NT2/D1 (cell line): Measurements from ENCODE around the gene RIC8A.
"Not testable (repeated sequence)": the region's sequence is repeated elsewhere in the genome, so short reads cannot be mapped to it uniquely, and the experiment has no call there.

Source experiments
- DNase-seq: peaks from one replicate; pipeline ENCODE4 v3.0.0-alpha.2; 2011; ENCODE audit warnings: low read depth, low spot score
- H3K27me3 ChIP-seq: 2 replicates; pipeline ENCODE4 v1.6.0; 2011; ENCODE audit warnings: mild to moderate bottlenecking; ENCODE audit not compliant: insufficient read length, insufficient read depth
- H3K36me3 ChIP-seq: 2 replicates; pipeline ENCODE4 v1.6.1; 2011; ENCODE audit warnings: mild to moderate bottlenecking, low read length, mixed read lengths; ENCODE audit not compliant: insufficient read depth, insufficient read length
- H3K4me1 ChIP-seq: 2 replicates; pipeline ENCODE4 v1.5.1; 2011; ENCODE audit not compliant: insufficient read depth, insufficient read length
- H3K4me3 ChIP-seq: 2 replicates; pipeline ENCODE4 v1.5.1; 2011; ENCODE audit warnings: low read depth; ENCODE audit not compliant: insufficient read length
- H3K9ac ChIP-seq: 2 replicates; pipeline ENCODE4 v1.6.0; 2011; ENCODE audit warnings: low read depth; ENCODE audit not compliant: insufficient read length
- H3K9me3 ChIP-seq: 2 replicates; pipeline ENCODE4 v1.5.1; 2011; ENCODE audit warnings: mild to moderate bottlenecking, low read length; ENCODE audit not compliant: insufficient read depth
- SUZ12 ChIP-seq: IDR thresholded peaks from 2 replicates; pipeline ENCODE4 v1.6.1; 2011; ENCODE audit not compliant: insufficient read length, insufficient read depth; ENCODE audit errors: extremely low read depth
- YY1 ChIP-seq: IDR thresholded peaks from 2 replicates; pipeline ENCODE4 v1.6.1; 2011; ENCODE audit not compliant: insufficient read length, insufficient read depth
- ZNF274 ChIP-seq: IDR thresholded peaks from 2 replicates; pipeline ENCODE4 v1.6.1; 2011; ENCODE audit warnings: mild to moderate bottlenecking, low read depth, low read length

RIC8A gene

DNA sequence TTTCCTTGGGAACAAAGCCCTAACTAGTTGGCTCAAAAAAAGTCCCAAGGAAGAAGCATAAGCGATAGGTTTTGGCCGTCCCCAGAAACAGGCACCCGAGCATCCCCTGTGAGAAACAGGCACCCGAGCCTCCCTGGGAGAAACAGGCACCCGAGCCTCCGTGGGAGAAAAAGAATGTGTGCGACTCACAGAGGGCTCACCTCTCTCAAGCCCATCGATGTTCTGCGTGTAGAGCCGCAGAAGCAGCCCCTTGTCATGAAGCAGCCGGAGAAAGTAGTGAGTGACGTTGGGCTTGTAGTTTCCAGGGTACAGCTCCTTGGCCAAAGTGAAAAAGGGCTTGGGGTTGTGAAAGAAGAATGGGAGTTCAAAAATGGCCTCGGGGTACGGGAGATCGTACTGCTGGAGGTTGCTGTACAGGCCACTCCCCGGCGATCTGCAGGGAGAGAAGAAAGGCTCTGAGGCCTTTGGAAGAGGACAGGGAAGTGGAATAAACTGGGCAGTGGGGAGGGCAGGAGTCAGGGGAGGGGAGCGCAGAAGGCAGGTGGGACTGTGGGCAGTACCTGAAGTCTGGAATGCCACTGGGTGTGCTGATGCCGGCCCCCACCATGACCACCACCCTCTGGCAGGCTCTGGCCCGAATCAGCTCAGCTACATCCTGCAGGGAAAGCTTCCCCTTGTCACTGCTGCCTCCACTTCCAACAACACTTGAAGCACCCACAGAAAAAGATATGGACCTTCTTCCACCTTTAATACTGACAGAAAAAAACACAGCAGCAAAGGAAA lies 25.5 kb downstream of the RIC8A start:
- DNase-seq = no peak
- Histone ChIP-seq H3K4me1 (peaks cover 6% of the 10 kb centered on the region), H3K9me3 (no peaks in the 10 kb centered on the region), H3K27me3 (no peaks in the 10 kb centered on the region), H3K4me3 (no peak overlapping the region), H3K36me3 (peaks cover 25% of the 10 kb centered on the region), H3K9ac (peak overlapping the region; percentile 64)
- TF ChIP-seq YY1 (no peak), SUZ12 (no peak), ZNF274 (no peak)

DNA sequence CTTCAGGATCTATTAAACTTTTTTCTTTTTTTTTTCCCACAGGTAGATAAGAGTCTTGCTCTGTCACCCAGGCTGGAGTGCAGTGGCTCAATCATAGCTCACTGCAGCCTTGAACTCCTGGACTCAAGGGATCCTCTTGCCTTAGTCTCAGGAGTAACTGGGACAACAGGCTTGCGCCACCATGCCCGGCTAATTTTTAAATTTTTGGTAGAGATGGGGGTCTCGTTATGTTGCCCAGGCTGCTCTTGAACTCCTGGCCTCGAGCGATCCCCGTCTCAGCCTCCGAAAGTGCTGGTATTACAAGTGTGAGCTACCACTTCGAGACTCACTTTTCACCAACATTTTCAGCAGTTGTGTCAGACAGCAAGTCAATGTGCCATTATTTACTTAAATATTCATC lies 27.7 kb downstream of the RIC8A start:
- Histone ChIP-seq H3K4me1 (peaks cover 6% of the 10 kb centered on the region), H3K9me3 (no peaks in the 10 kb centered on the region), H3K9ac (peak overlapping the region; percentile 96), H3K4me3 (peak overlapping the region; percentile 94), H3K36me3 (peaks cover 46% of the 10 kb centered on the region), H3K27me3 (no peaks in the 10 kb centered on the region)
- TF ChIP-seq ZNF274 (no peak), SUZ12 (no peak), YY1 (no peak)
- no peak for DNase-seq

DNA sequence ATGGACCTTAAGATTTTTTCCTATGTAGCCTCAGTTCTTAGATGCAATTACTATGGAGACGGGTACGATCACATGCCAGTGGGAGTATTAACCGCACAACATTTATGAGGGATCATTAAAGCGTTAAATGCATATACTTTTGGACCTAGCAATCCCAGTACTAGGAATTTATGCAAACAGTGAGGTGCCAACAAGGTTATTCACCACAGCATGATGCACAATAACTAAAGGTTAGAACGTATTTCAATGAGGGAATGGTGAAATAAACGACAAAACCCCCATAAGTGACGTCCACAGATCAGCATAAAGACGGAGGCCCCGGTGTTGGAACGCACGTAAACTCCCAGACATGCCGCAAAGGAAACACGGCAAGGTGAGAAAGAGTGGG lies 28.1 kb downstream of the RIC8A start:
- no peaks in the 10 kb centered on the region for H3K9me3 ChIP-seq
- H3K9ac ChIP-seq = peak overlapping the region; percentile 96
- peaks cover 6% of the 10 kb centered on the region for H3K4me1 ChIP-seq
- DNase-seq = no peak
- peak overlapping the region; percentile 94 for H3K4me3 ChIP-seq
- TF ChIP-seq ZNF274 = no peak
- no peak for TF ChIP-seq SUZ12
- no peak for TF ChIP-seq YY1
- peaks cover 46% of the 10 kb centered on the region for H3K36me3 ChIP-seq
- no peaks in the 10 kb centered on the region for H3K27me3 ChIP-seq

DNA sequence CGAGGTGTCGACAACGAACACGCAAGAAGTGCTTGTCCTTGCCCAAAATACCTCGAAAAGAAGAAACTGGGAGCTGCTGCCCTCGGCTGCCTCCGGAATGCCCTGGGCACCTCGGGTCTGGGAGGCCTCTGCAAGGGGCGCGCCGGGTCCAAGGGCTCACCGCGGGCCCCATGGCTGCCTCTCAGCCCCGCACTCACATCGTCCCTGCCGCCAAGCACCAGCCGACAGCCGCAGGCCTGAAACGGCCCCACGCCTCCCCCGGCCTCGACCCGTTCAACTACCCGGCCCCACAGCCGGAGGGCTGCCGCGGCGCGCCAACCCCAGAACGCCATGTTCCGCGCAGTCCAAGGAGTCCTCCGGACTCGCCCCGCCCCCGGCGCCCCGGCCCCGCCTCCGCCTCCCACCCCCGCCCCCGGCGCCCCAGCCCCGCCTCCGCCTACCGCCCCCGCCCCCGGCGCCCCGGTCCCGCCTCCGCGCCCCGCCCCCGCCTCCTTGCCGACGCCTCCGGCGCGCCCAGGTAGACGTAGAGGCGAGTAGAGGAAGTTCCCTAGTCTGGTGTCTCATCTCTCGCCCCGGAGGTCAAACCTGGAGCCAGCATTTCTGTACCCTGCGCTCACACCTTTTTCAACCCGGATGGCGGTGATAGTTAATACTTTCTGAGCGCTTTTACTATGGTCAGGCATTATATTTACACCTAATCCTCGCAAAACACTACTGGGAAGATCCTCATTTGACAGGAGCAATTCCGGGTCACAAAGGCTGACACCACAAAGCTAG lies 28.7 kb downstream of the RIC8A start, which contains the start of gene SIRT3:
Gene SIRT3 (minus strand): TSS at position 346 of the 777 bp plus-strand sequence. CDS start 14 bp downstream, at position 332.
- Histone ChIP-seq H3K4me1 (peaks cover 6% of the 10 kb centered on the region), H3K27me3 (no peaks in the 10 kb centered on the region), H3K9me3 (no peaks in the 10 kb centered on the region), H3K9ac (peak within 1 kb of the TSS; percentile 96), H3K4me3 (peak within 1 kb of the TSS; percentile 94), H3K36me3 (peaks cover 50% of the 10 kb centered on the region)
- TF ChIP-seq YY1 (no peak), ZNF274 (no peak), SUZ12 (no peak)
- peak; percentile 71 for DNase-seq

DNA sequence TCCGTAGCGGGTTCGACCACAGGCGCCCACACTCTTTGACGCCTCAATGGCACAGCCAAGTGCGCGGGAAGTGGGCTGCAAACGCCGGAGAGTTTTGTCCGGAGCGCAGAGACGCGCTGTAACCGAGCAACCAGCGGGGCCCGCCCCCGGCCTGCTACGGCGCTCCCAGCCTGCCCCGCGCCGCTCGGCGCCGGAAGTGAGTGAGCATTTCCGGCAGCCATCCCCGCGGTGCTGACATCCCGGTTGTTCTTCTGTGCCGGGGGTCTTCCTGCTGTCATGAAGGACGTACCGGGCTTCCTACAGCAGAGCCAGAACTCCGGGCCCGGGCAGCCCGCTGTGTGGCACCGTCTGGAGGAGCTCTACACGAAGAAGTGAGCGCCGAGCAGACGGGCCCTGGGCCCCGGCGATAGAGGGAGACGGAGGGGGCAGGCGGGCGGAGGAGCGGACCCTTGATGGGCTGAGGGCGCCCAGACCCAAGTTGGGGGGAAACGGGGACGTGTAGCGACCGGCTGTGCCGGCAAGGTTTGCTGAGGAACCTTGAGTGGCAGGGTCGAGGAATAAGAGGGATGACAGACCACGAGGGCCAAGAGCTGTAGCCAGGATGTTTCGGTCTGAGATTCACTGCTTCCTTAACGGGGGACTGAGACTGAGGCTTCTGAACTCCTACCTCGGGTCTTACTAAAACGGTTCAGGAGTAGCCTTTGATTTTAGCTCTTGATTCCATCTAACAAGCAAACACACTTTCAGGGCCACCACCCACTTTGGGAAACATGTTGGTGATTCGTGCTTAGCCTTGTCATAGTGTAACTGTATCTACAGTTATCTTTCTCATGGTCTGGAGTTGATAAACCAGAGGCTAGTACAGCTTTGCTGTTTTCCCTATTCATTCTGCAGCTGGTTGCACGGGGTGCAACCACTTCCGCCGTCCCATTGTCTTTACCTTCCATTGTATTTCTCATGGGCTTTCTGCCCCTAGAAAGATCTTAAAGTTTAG lies 29.6 kb downstream of the RIC8A start, which contains the start of gene PSMD13:
Gene PSMD13 (plus strand): TSS at position 203 of the 994 bp plus-strand sequence. CDS start 74 bp downstream, at position 277.
- H3K9me3 ChIP-seq = no peaks in the 10 kb centered on the region
- H3K36me3 ChIP-seq = peaks cover 54% of the 10 kb centered on the region
- no peaks in the 10 kb centered on the region for H3K27me3 ChIP-seq
- DNase-seq = peak; percentile 63
- H3K4me3 ChIP-seq = peak within 1 kb of the TSS; percentile 94
- peak within 1 kb of the TSS; percentile 96 for H3K9ac ChIP-seq
- no peak for TF ChIP-seq YY1
- TF ChIP-seq SUZ12 = no peak
- no peak for TF ChIP-seq ZNF274
- peaks cover 6% of the 10 kb centered on the region for H3K4me1 ChIP-seq

DNA sequence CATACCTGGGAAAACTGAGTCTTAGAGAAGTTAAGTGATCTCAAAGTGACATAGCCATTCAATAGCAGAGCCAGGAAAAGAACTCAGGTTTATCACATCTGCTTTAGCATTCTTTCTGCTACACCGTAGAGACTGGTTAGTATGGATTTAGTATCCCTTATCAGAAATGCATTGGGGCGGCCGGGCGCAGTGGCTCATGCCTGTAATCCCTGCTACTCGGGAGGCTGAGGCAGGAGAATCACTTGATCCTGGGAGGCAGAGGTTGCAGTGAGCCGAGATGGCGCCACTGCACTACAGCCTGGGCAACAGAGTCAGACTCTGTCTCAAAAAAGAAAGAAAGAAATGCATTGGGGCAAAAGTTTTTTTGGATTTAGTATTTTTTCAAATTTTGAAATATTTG lies 30.8 kb downstream of the RIC8A start:
- not testable (repeated sequence) for H3K4me3 ChIP-seq, H3K9ac ChIP-seq

More for the DNA sequence above, 30.8 kb downstream of the RIC8A start:
- not testable (repeated sequence) for DNase-seq, H3K4me1 ChIP-seq, H3K9me3 ChIP-seq, H3K27me3 ChIP-seq
- peaks cover 57% of the 10 kb centered on the region for H3K36me3 ChIP-seq
